Measurements from ENCODE around the gene FBXO3.
"Not testable (repeated sequence)": the region's sequence is repeated elsewhere in the genome, so short reads cannot be mapped to it uniquely, and the experiment has no call there.

FBXO3 gene

GRCh38 chr11:33747979-33748378 lies 26.3 kb downstream of the FBXO3 start:
- no peak overlapping the region for H3K4me3 ChIP-seq (ENCODE audit: low read length)

GRCh38 chr11:33743291-33743690 lies 31.0 kb downstream of the FBXO3 start:
- no peak overlapping the region for H3K4me3 ChIP-seq (ENCODE audit: low read length)
- TF ChIP-seq ZNF274 (IDR thresholded peaks at IDR 0.05; ENCODE audit: low read depth, low read length) = no peak

More at GRCh38 chr11:33747979-33748378, 26.3 kb downstream of the FBXO3 start:
- no peak for TF ChIP-seq ZNF274 (IDR thresholded peaks at IDR 0.05; ENCODE audit: low read depth, low read length)

GRCh38 chr11:33742249-33742851 lies 32.0 kb downstream of the FBXO3 start:
- H3K4me3 ChIP-seq (ENCODE audit: low read length) = no peak overlapping the region
- no peak for TF ChIP-seq ZNF274 (IDR thresholded peaks at IDR 0.05; ENCODE audit: low read depth, low read length)

GRCh38 chr11:33741806-33742205 lies 32.5 kb downstream of the FBXO3 start:
- TF ChIP-seq ZNF274 (IDR thresholded peaks at IDR 0.05; ENCODE audit: low read depth, low read length) = no peak
- no peak overlapping the region for H3K4me3 ChIP-seq (ENCODE audit: low read length)

- no peak overlapping the region for H3K4me3 ChIP-seq (ENCODE audit: low read length)
- no peak for TF ChIP-seq ZNF274 (IDR thresholded peaks at IDR 0.05; ENCODE audit: low read depth, low read length)
Observed at GRCh38 chr11:33737362-33737821, 36.9 kb downstream of the FBXO3 start.

- peak within 1 kb of the TSS; percentile 81 for H3K4me3 ChIP-seq (ENCODE audit: low read length)
- TF ChIP-seq ZNF274 (IDR thresholded peaks at IDR 0.05; ENCODE audit: low read depth, low read length) = no peak
Observed at GRCh38 chr11:33736148-33736812, 38.0 kb downstream of the FBXO3 start, which contains the start of gene CD59. TSS of gene CD59 (minus strand) at chr11:33736423. CDS start at chr11:33722445, 13,978 bp downstream.

- H3K4me3 ChIP-seq (ENCODE audit: low read length) = peak overlapping the region; percentile 81
- no peak for TF ChIP-seq ZNF274 (IDR thresholded peaks at IDR 0.05; ENCODE audit: low read depth, low read length)
Observed at GRCh38 chr11:33735271-33736147, 38.8 kb downstream of the FBXO3 start.

- H3K4me3 ChIP-seq (ENCODE audit: low read length) = peak overlapping the region; percentile 81
- no peak for TF ChIP-seq ZNF274 (IDR thresholded peaks at IDR 0.05; ENCODE audit: low read depth, low read length)
Observed at GRCh38 chr11:33734441-33735270, 39.7 kb downstream of the FBXO3 start.

- TF ChIP-seq ZNF274 (IDR thresholded peaks at IDR 0.05; ENCODE audit: low read depth, low read length) = no peak
Observed at GRCh38 chr11:33733980-33734379, 40.3 kb downstream of the FBXO3 start.

GRCh38 chr11:33731723-33732531 lies 42.4 kb downstream of the FBXO3 start:
- H3K4me3 ChIP-seq (ENCODE audit: low read length) = peak overlapping the region; percentile 40; the same call in 1 of the 2 replicates
- TF ChIP-seq ZNF274 (IDR thresholded peaks at IDR 0.05; ENCODE audit: low read depth, low read length) = no peak

More at GRCh38 chr11:33733980-33734379, 40.3 kb downstream of the FBXO3 start:
- peak overlapping the region; percentile 31; the same call in 1 of the 2 replicates for H3K4me3 ChIP-seq (ENCODE audit: low read length)

- TF ChIP-seq ZNF274 (IDR thresholded peaks at IDR 0.05; ENCODE audit: low read depth, low read length) = no peak
- no peak overlapping the region for H3K4me3 ChIP-seq (ENCODE audit: low read length)
Observed at GRCh38 chr11:33730716-33731115, 43.6 kb downstream of the FBXO3 start.

GRCh38 chr11:33729072-33729664 lies 45.2 kb downstream of the FBXO3 start:
- not testable (repeated sequence) for H3K4me3 ChIP-seq (ENCODE audit: low read length)

- not testable (repeated sequence) for H3K4me3 ChIP-seq (ENCODE audit: low read length)
Observed at GRCh38 chr11:33727539-33727938, 46.8 kb downstream of the FBXO3 start.
